ENCODE measurements around the gene SOCS6. TPM values are rescaled to one million over a fixed set of nuclear protein-coding genes. Genes with fewer than 3 reads are reported as not detected.

The SOCS6 gene
- total and polyA plus RNA-seq, 2 of the 13 experiments (the other 11 are each of a cell fraction or from before 2014, with no cell fraction given) = 18.6 to 38.3 TPM

- no peak for TF ChIP-seq GMEB2 (CRISPR knock-in tag; IDR thresholded peaks at IDR 0.05; ENCODE audit: low read depth)
- no peak for TF ChIP-seq SPEN (CRISPR knock-in tag; IDR thresholded peaks at IDR 0.05; ENCODE audit: low read depth)
- TF ChIP-seq IKZF5 (CRISPR knock-in tag; IDR thresholded peaks at IDR 0.05) = no peak
- TF ChIP-seq ZNF333 (CRISPR knock-in tag; IDR thresholded peaks at IDR 0.05; ENCODE audit: borderline replicate concordance) = no peak
- no peak for TF ChIP-seq PAX8 (CRISPR knock-in tag; IDR thresholded peaks at IDR 0.05; ENCODE audit: borderline replicate concordance)
- TF ChIP-seq PRDM4 (CRISPR knock-in tag; IDR thresholded peaks at IDR 0.05; ENCODE audit: borderline replicate concordance) = no peak
- TF ChIP-seq TOE1 (CRISPR knock-in tag; IDR thresholded peaks at IDR 0.05) = no peak
- TF ChIP-seq ZFP1 (CRISPR knock-in tag; IDR thresholded peaks at IDR 0.05) = no peak; the same call in 1 of the 2 replicates
- no peak for TF ChIP-seq GABPA (IDR thresholded peaks at IDR 0.05; ENCODE audit: low read depth, low read length)
- 0 out of 2 replicates have a peak, but pooled peaks have one; percentile 18 for TF ChIP-seq GABPA (CRISPR knock-in tag; IDR thresholded peaks at IDR 0.05; ENCODE audit: low read depth)
- TF ChIP-seq MBNL3 (CRISPR knock-in tag; conservative IDR thresholded peaks at IDR 0.05) = no peak
- no peak; the same call in 1 of the 2 replicates for TF ChIP-seq SSRP1 (CRISPR knock-in tag; IDR thresholded peaks at IDR 0.05)
- TF ChIP-seq REXO4 (CRISPR knock-in tag; IDR thresholded peaks at IDR 0.05; ENCODE audit: borderline replicate concordance) = no peak
- TF ChIP-seq CBX5 (CRISPR knock-in tag; IDR thresholded peaks at IDR 0.05; ENCODE audit: borderline replicate concordance) = no peak
- TF ChIP-seq GLI4 (CRISPR knock-in tag; IDR thresholded peaks at IDR 0.05; ENCODE audit: borderline replicate concordance) = no peak
- TF ChIP-seq ARNT2 (CRISPR knock-in tag; IDR thresholded peaks at IDR 0.05; ENCODE audit: low read depth) = no peak
- TF ChIP-seq PITX1 (CRISPR knock-in tag; IDR thresholded peaks at IDR 0.05) = peak; percentile 31; the same call in 1 of the 2 replicates
- TF ChIP-seq SOX6 (IDR thresholded peaks at IDR 0.05) = no peak
- TF ChIP-seq SOX6 (CRISPR knock-in tag; IDR thresholded peaks at IDR 0.05) = peak; percentile 58; the same call in 1 of the 2 replicates
- TF ChIP-seq ZNF883 (CRISPR knock-in tag; IDR thresholded peaks at IDR 0.05; ENCODE audit: not compliant biosample characterization) = no peak
- no peak for TF ChIP-seq HHEX (CRISPR knock-in tag; IDR thresholded peaks at IDR 0.05)
- TF ChIP-seq KDM3A (CRISPR knock-in tag; IDR thresholded peaks at IDR 0.05; ENCODE audit: low read depth) = no peak
- no peak for TF ChIP-seq LRRFIP1 (CRISPR knock-in tag; conservative IDR thresholded peaks at IDR 0.05)
- TF ChIP-seq ZMYM2 (CRISPR knock-in tag; IDR thresholded peaks at IDR 0.05) = no peak
- TF ChIP-seq SYNCRIP (IDR thresholded peaks at IDR 0.05; ENCODE audit: insufficient read depth, low read depth, low read length) = no peak
- no peak for TF ChIP-seq TGIF2 (CRISPR knock-in tag; IDR thresholded peaks at IDR 0.05)
Observed at GRCh38 chr18:70376914-70377258, 88.0 kb downstream of the SOCS6 start (continued).

Measured in HepG2 (cell line).